HepG2 (cell line): ENCODE data around the gene ECT2. TPM values are rescaled to one million over a fixed set of nuclear protein-coding genes. Genes with fewer than 3 reads are reported as not detected.

Experiments used
- ATAC-seq: fragments of 200-7000 bp; cut with Tn5 transposase; 3 replicates; pipeline ENCODE4 v1.9.1; 2020; ENCODE audit warnings: mild to moderate bottlenecking, moderate library complexity
- BruUV-seq: library from RNA; stranded (reverse); fragments of 400-500 nt; replicated peaks from 2 replicates; lab custom pipeline; 2021; lab: Mats Ljungman, UMichigan
- CTCF ChIA-PET: fragments of 300-600 bp; formaldehyde crosslinking; extraction: SDS; loops from one replicate; lab custom pipeline; 2021; ENCODE audit warnings: low total read pairs, inconsistent platforms, low intra/inter-chr PET ratio; lab: Yijun Ruan, JAX
- POLR2A ChIA-PET: fragments of 350-600 bp; sonication (Branson Sonifier 250); formaldehyde crosslinking; loops from one replicate; lab custom pipeline; 2020; ENCODE audit warnings: antibody characterized with exemption, inconsistent platforms; lab: Yijun Ruan, JAX
- DNase-seq: peaks from one replicate; pipeline ENCODE4 v3.0.0-alpha.2; 2015; ENCODE audit warnings: low spot score
- FAIRE-seq: peaks from 3 replicates; lab custom pipeline; 2011; peaks lifted over from hg19 to GRCh38; lab: Jason Lieb, UNC
- H2AFZ ChIP-seq: one replicate; pipeline ENCODE4 v1.6.1; 2011; ENCODE audit warnings: low read length, inconsistent platforms
- H3K27ac ChIP-seq: fragments of 300-600 bp; 3 replicates; pipeline ENCODE4 v1.8.0; 2011; ENCODE audit warnings: mixed run types, mild to moderate bottlenecking, mixed read lengths, low read length, inconsistent platforms; ENCODE audit not compliant: insufficient read depth; ENCODE audit errors: extremely low read length
- H3K27me3 ChIP-seq, 2 experiments: fragments of 200-600 bp in 1 of 2; 2 replicates in 1 of 2; 3 replicates in 1 of 2; pipeline versions ENCODE4 v1.6.0 to v1.8.0; 2011; ENCODE audit warnings: low read length in 2 of 2, mild to moderate bottlenecking in 2 of 2, moderate library complexity in 2 of 2, inconsistent platforms in 1 of 2; ENCODE audit not compliant: insufficient read depth in 2 of 2, control insufficient read depth in 1 of 2
- H3K36me3 ChIP-seq, 2 experiments: fragments of 200-600 bp in 1 of 2; replicated peaks in 1 of 2; 2 replicates in 1 of 2; 3 replicates in 1 of 2; pipeline versions ENCODE4 v1.5.1 to v1.8.0; 2011; ENCODE audit warnings: low read length in 2 of 2, inconsistent platforms in 1 of 2; ENCODE audit not compliant: insufficient read depth in 2 of 2, control insufficient read depth in 1 of 2
- H3K4me1 ChIP-seq: 2 replicates; pipeline ENCODE4 v1.5.1; 2012; ENCODE audit warnings: low read length, inconsistent platforms; ENCODE audit not compliant: insufficient read depth
- H3K4me2 ChIP-seq: 2 replicates; pipeline ENCODE4 v1.6.0; 2011; ENCODE audit warnings: low read depth, low read length, inconsistent platforms
- H3K4me3 ChIP-seq, 3 experiments: fragments of 200-600 bp in 1 of 3; sonication (generic), shearing (Covaris generic) in 1 of 3; replicated peaks in 1 of 3; 2 replicates each; pipeline ENCODE4 v1.5.1; 2011 to 2016; ENCODE audit warnings: low read length in 3 of 3, inconsistent platforms in 2 of 3, low read depth in 2 of 3, mild to moderate bottlenecking in 2 of 3, control low read depth in 1 of 3, mixed read lengths in 1 of 3; ENCODE audit not compliant: insufficient read depth in 1 of 3
- H3K79me2 ChIP-seq: one replicate; pipeline ENCODE4 v1.6.1; 2011; ENCODE audit warnings: low read length, inconsistent platforms; ENCODE audit not compliant: insufficient read depth
- H3K9ac ChIP-seq: 2 replicates; pipeline ENCODE4 v1.6.0; 2011; ENCODE audit warnings: mild to moderate bottlenecking, low read depth, low read length, inconsistent platforms; ENCODE audit not compliant: insufficient read depth
- H3K9me3 ChIP-seq: 2 replicates; pipeline ENCODE4 v1.5.1; 2012; ENCODE audit warnings: mild to moderate bottlenecking, low read length
- H4K20me1 ChIP-seq: 2 replicates; pipeline ENCODE4 v1.6.0; 2011; ENCODE audit warnings: inconsistent platforms, mild to moderate bottlenecking, low read length, moderate library complexity; ENCODE audit not compliant: insufficient read depth
- ATF7 ChIP-seq, 2 experiments: fragments of 450-650 bp in 1 of 2; sonication (generic) in 1 of 2; formaldehyde crosslinking in 1 of 2; IDR thresholded peaks; 2 replicates each; pipeline versions ENCODE4 v1.4.0 to v1.6.1; 2016 to 2020; ENCODE audit warnings: antibody characterized with exemption in 1 of 2, mild to moderate bottlenecking in 1 of 2, missing genetic modification reagents in 1 of 2
- EHMT2 ChIP-seq: fragments of 200-600 bp; sonication (generic); IDR thresholded peaks from 2 replicates; pipeline ENCODE4 v1.7.0; 2017; ENCODE audit warnings: antibody characterized with exemption, low read depth, low read length, borderline replicate concordance
- HOXA7 ChIP-seq: sonication (generic); formaldehyde crosslinking; IDR thresholded peaks from 2 replicates; pipeline ENCODE4 v1.8.1; 2022; ENCODE audit warnings: mild to moderate bottlenecking, missing genetic modification reagents, moderate library complexity
- RXRB ChIP-seq: IDR thresholded peaks from 2 replicates; pipeline ENCODE4 v1.6.1; 2016; ENCODE audit warnings: borderline replicate concordance, missing genetic modification reagents, missing compliant biosample characterization
- ZNF713 ChIP-seq: sonication (generic); formaldehyde crosslinking; IDR thresholded peaks from 2 replicates; pipeline ENCODE4 v1.4.0; 2020; ENCODE audit warnings: mild to moderate bottlenecking, missing genetic modification reagents
- WGBS: methylation state at CpG from one replicate; pipeline ENCODE4 v1.1.6; 2017; ENCODE audit warnings: low lambda C conversion rate; 5-methylcytosine and 5-hydroxymethylcytosine counted together
- in situ Hi-C: cut with HindIII; loops from 2 replicates; pipeline ENCODE4 v1.10.0; 2017; ENCODE audit warnings: low pct_unique_long_range_greater_than_20kb; ENCODE audit not compliant: extremely low pct_ligation_motif_present
- intact Hi-C: fragments of 100-400 bp; cut with micrococcal nuclease; formaldehyde crosslinking; loops from one replicate; pipeline ENCODE4 v1.10.0; 2022; ENCODE audit not compliant: unreplicated experiment
- polyA plus RNA-seq, 8 experiments: library from polyadenylated mRNA; depleted of rRNA in 3 of 8; stranded (reverse) in 7 of 8; unstranded in 1 of 8; fragments of >200 nt; fragmentation: Illumina TruSeq in 4 of 8; extraction: Trizol in 4 of 8; gene quantifications; 2 replicates each; pipeline versions ENCODE4 v1.2.1 to v1.2.3, GENCODE V29; 2011 to 2016; ENCODE audit warnings: low read depth in 4 of 8, missing spikeins in 1 of 8, mixed read lengths in 1 of 8; ENCODE audit not compliant: insufficient read depth in 1 of 8
- total RNA-seq, 5 experiments: library from RNA; depleted of rRNA; stranded (reverse); fragments of >200 nt; fragmentation: Illumina TruSeq; extraction: Trizol; gene quantifications; 2 replicates each; pipeline ENCODE4 v1.2.3, GENCODE V29; 2016; ENCODE audit warnings: low read depth in 1 of 5

The ECT2 gene
- total and polyA plus RNA-seq, 2 of the 13 experiments (the other 11 are each of a cell fraction or from before 2014, with no cell fraction given) = 21.6 to 52.0 TPM

GRCh38 chr3:172816968-172817367 is 66.4 kb downstream of the ECT2 start:
- FAIRE-seq = no peak
- no peak for ATAC-seq
- intact Hi-C loops = no loop called here
- Histone ChIP-seq H3K4me1 (no peaks in the 10 kb centered on the region), H3K4me3 (no peak overlapping the region), H4K20me1 (no peaks in the 10 kb centered on the region), H2AFZ (no peak overlapping the region), H3K79me2 (no peaks in the 10 kb centered on the region), H3K36me3 (peaks cover 3 to 51% of the 10 kb centered on the region in 2 experiments)
- no peak for DNase-seq
- WGBS = 92% methylated on average over 2 of the region's 2 CpGs
- no peak for TF ChIP-seq RXRB
- no peak for TF ChIP-seq HOXA7
- TF ChIP-seq EHMT2 = no peak
- TF ChIP-seq, all 625 proteins: peak for 0
- no TSS peak for BruUV-seq
- Histone ChIP-seq H3K27ac (no peak overlapping the region), H3K9ac (no peak overlapping the region), H3K4me2 (no peak overlapping the region), H3K9me3 (no peaks in the 10 kb centered on the region), H3K27me3 (no peaks in the 10 kb centered on the region)
- ChIA-PET CTCF (no interaction called here), POLR2A (no interaction called here)
- in situ Hi-C loops = no loop called here

- no peak for ATAC-seq
- CTCF ChIA-PET = no interaction called here
Observed at GRCh38 chr3:172820492-172820891, 70.0 kb downstream of the ECT2 start.

More at GRCh38 chr3:172820492-172820891, 70.0 kb downstream of the ECT2 start:
- Histone ChIP-seq H3K4me1 (no peaks in the 10 kb centered on the region), H3K9me3 (no peaks in the 10 kb centered on the region), H3K27me3 (no peaks in the 10 kb centered on the region), H3K79me2 (no peaks in the 10 kb centered on the region), H3K4me3 (no peak overlapping the region), H3K4me2 (no peak overlapping the region), H2AFZ (no peak overlapping the region), H3K36me3 (peaks cover 2 to 36% of the 10 kb centered on the region in 2 experiments), H4K20me1 (no peaks in the 10 kb centered on the region), H3K27ac (no peak overlapping the region), H3K9ac (no peak overlapping the region)
- TF ChIP-seq ZNF713 (CRISPR knock-in tag) (no peak), ATF7 (IDR thresholded peaks at IDR 0.05) (peak; percentile 13; the same call in 1 of the 2 replicates), ATF7 (CRISPR knock-in tag; IDR thresholded peaks at IDR 0.05) (no peak)
- intact Hi-C loops = no loop called here
- no TSS peak for BruUV-seq
- DNase-seq = no peak
- 96% methylated on average over 2 of the region's 2 CpGs for WGBS
- FAIRE-seq = no peak
- in situ Hi-C loops = no loop called here
- POLR2A ChIA-PET = no interaction called here
